C4-2B (cell line): ENCODE results near the gene METAP2.

Experiments
- H3K27ac ChIP-seq: fragments of 450-650 bp; 2 replicates; pipeline ENCODE4 v1.5.1; 2017
- ZFX ChIP-seq: fragments of 450-650 bp; IDR thresholded peaks from 2 replicates; pipeline ENCODE4 v1.6.1; 2017
- TF ChIP-seq, protein P1 (sequence below): fragments of 450-650 bp; conservative IDR thresholded peaks from 2 replicates; pipeline ENCODE4 v1.5.1; 2017; ENCODE audit warnings: mild to moderate bottlenecking

The METAP2 gene

DNA sequence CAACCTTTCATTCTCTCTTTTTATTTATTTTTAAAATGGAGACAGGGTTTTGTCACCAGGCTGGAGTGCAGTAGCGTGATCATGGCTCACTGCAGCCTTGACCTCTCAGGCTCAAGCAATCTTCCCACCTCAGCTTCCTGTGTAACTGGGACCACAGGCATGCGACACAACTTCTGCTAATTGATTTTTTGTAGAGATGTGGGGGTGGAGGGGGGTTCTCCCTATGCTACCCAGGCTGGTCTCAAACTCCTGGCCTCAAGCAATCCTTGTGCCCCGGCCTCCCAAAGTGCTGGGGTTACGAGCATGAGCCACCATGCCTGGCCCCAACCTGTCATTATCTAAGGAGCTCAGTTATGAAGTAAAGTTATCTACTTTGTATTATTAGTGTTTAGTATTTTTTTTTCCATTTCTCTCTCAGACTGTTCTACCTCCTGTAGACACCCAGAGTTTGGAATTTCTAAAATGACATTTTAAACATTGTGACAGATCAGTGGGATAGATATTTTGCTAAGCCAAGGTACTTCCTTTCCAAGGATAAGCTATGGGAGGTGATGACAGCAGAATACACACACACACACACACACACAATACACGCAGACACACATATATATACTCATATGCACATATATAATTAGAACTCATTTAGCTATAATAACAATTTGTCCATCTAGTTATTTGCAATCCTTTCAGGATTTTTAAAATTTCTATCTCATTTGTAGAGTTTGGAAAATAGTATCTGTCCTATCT, 79.4 kb downstream of the METAP2 start:
- H3K27ac ChIP-seq: no peak overlapping the region
- no peak for TF ChIP-seq ZFX
- TF ChIP-seq, protein P1, sequence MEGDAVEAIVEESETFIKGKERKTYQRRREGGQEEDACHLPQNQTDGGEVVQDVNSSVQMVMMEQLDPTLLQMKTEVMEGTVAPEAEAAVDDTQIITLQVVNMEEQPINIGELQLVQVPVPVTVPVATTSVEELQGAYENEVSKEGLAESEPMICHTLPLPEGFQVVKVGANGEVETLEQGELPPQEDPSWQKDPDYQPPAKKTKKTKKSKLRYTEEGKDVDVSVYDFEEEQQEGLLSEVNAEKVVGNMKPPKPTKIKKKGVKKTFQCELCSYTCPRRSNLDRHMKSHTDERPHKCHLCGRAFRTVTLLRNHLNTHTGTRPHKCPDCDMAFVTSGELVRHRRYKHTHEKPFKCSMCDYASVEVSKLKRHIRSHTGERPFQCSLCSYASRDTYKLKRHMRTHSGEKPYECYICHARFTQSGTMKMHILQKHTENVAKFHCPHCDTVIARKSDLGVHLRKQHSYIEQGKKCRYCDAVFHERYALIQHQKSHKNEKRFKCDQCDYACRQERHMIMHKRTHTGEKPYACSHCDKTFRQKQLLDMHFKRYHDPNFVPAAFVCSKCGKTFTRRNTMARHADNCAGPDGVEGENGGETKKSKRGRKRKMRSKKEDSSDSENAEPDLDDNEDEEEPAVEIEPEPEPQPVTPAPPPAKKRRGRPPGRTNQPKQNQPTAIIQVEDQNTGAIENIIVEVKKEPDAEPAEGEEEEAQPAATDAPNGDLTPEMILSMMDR: no peak

DNA sequence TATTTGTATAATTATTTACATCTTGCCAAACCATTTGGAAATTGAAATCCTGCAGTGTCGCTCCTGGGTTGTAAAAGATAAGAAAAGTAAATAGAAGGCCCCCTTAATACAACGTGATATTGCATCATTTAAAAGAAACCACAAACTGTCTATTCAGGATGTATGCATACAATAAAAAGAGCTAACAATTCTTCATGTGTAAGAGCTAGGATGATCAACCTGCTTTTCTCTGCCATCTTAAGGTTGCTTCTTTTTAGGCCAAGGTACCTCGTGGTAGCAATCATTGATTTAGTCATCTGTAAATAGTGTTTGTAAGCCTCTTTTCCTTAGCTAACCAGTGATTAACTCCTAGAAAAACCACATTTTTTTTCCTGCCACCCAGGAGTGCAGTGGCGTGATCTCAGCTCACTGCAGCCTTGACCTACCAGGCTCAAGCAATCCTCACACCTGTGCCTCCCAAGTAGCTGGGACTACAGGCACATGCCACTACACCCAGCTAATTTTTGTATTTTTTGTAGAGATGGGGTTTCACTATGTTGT, 80.7 kb downstream of the METAP2 start:
- TF ChIP-seq, protein P1: no peak
- TF ChIP-seq ZFX: no peak
- H3K27ac ChIP-seq: no peak overlapping the region

DNA sequence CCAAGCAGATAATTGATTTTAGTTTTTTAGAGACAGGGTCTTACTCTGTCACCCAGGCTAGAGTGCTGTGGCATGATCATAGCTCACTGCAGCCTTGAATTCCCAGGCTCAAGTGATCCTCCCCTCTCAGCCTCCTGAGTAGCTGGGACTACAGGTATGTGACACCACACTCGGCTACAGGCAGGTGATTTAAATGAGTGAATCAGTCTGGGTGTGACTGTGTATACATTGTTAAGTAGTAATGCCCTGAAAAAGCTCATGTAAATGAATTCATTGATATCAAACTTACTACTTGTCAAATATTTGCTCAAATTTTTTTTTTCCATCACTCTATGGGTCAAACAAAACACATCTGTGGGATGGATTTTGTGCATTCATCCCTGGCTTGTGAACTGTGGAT, 83.7 kb downstream of the METAP2 start:
- H3K27ac ChIP-seq: no peak overlapping the region
- TF ChIP-seq, protein P1: no peak
- TF ChIP-seq ZFX: no peak
